HEK293T (cell line): ENCODE results near the gene HTT.

Source experiments
- ARNT ChIP-seq: fragments of 450-650 bp; IDR thresholded peaks from 2 replicates; pipeline ENCODE4 v1.6.1; 2017; ENCODE audit warnings: mild to moderate bottlenecking
- BHLHE40 ChIP-seq: fragments of 450-650 bp; IDR thresholded peaks from 2 replicates; pipeline ENCODE4 v1.6.1; 2016; ENCODE audit warnings: mild to moderate bottlenecking, moderate library complexity, borderline replicate concordance
- ELF4 ChIP-seq: fragments of 450-650 bp; IDR thresholded peaks from 2 replicates; pipeline ENCODE4 v1.6.1; 2017; ENCODE audit warnings: antibody characterized with exemption
- FOXA1 ChIP-seq: fragments of 450-650 bp; IDR thresholded peaks from 2 replicates; pipeline ENCODE4 v1.6.1; 2016; ENCODE audit warnings: mild to moderate bottlenecking
- FOXK2 ChIP-seq: fragments of 450-650 bp; IDR thresholded peaks from 2 replicates; pipeline ENCODE4 v1.6.1; 2016; ENCODE audit warnings: mild to moderate bottlenecking
- FOXM1 ChIP-seq: fragments of 450-650 bp; IDR thresholded peaks from 2 replicates; pipeline ENCODE4 v1.6.1; 2017; ENCODE audit warnings: mild to moderate bottlenecking, borderline replicate concordance
- HDGF ChIP-seq: fragments of 450-650 bp; IDR thresholded peaks from 2 replicates; pipeline ENCODE4 v1.6.1; 2017; ENCODE audit warnings: antibody characterized with exemption, borderline replicate concordance
- L3MBTL2 ChIP-seq: fragments of 450-650 bp; conservative IDR thresholded peaks from 2 replicates; pipeline ENCODE4 v1.6.1; 2016; ENCODE audit warnings: mild to moderate bottlenecking
- NFRKB ChIP-seq: fragments of 450-650 bp; IDR thresholded peaks from 2 replicates; pipeline ENCODE4 v1.6.1; 2016; ENCODE audit warnings: mild to moderate bottlenecking, moderate library complexity
- SP1 ChIP-seq: fragments of 450-650 bp; IDR thresholded peaks from 2 replicates; pipeline ENCODE4 v1.6.1; 2017
- SUZ12 ChIP-seq: fragments of 450-650 bp; IDR thresholded peaks from 2 replicates; pipeline ENCODE4 v1.6.1; 2016; ENCODE audit warnings: mild to moderate bottlenecking
- TARDBP ChIP-seq: fragments of 450-650 bp; IDR thresholded peaks from 2 replicates; pipeline ENCODE4 v1.6.1; 2016
- ZNF384 ChIP-seq: fragments of 450-650 bp; IDR thresholded peaks from 2 replicates; pipeline ENCODE4 v1.6.1; 2016
- TF ChIP-seq, protein P1 (sequence below): fragments of 450-650 bp; IDR thresholded peaks from 2 replicates; pipeline ENCODE4 v1.6.1; 2016

- TF ChIP-seq FOXK2 (no peak), BHLHE40 (no peak), FOXM1 (no peak), SUZ12 (no peak), FOXA1 (no peak), ELF4 (no peak), HDGF (no peak), ZNF384 (no peak), SP1 (no peak), L3MBTL2 (no peak), NFRKB (no peak), TARDBP (no peak), ARNT (no peak)
- TF ChIP-seq, protein P1, sequence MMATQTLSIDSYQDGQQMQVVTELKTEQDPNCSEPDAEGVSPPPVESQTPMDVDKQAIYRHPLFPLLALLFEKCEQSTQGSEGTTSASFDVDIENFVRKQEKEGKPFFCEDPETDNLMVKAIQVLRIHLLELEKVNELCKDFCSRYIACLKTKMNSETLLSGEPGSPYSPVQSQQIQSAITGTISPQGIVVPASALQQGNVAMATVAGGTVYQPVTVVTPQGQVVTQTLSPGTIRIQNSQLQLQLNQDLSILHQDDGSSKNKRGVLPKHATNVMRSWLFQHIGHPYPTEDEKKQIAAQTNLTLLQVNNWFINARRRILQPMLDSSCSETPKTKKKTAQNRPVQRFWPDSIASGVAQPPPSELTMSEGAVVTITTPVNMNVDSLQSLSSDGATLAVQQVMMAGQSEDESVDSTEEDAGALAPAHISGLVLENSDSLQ: no peak
These were observed 7.6 kb upstream of the HTT start for GRCh38 chr4:3066836-3067400.
